ENCODE data around the gene RAB36.
"Not testable (repeated sequence)": the region's sequence is repeated elsewhere in the genome, so short reads cannot be mapped to it uniquely, and the experiment has no call there.

RAB36 gene

GRCh38 chr22:23133922-23134321, 11.4 kb upstream of the RAB36 start:
- DNase-seq (ENCODE audit: low read depth), result no peak
- TF ChIP-seq, protein P1, sequence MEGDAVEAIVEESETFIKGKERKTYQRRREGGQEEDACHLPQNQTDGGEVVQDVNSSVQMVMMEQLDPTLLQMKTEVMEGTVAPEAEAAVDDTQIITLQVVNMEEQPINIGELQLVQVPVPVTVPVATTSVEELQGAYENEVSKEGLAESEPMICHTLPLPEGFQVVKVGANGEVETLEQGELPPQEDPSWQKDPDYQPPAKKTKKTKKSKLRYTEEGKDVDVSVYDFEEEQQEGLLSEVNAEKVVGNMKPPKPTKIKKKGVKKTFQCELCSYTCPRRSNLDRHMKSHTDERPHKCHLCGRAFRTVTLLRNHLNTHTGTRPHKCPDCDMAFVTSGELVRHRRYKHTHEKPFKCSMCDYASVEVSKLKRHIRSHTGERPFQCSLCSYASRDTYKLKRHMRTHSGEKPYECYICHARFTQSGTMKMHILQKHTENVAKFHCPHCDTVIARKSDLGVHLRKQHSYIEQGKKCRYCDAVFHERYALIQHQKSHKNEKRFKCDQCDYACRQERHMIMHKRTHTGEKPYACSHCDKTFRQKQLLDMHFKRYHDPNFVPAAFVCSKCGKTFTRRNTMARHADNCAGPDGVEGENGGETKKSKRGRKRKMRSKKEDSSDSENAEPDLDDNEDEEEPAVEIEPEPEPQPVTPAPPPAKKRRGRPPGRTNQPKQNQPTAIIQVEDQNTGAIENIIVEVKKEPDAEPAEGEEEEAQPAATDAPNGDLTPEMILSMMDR (conservative IDR thresholded peaks at IDR 0.05; ENCODE audit: low read depth, low read length), result no peak
- no peak overlapping the region for H3K4me3 ChIP-seq (ENCODE audit: low read length)

DNA sequence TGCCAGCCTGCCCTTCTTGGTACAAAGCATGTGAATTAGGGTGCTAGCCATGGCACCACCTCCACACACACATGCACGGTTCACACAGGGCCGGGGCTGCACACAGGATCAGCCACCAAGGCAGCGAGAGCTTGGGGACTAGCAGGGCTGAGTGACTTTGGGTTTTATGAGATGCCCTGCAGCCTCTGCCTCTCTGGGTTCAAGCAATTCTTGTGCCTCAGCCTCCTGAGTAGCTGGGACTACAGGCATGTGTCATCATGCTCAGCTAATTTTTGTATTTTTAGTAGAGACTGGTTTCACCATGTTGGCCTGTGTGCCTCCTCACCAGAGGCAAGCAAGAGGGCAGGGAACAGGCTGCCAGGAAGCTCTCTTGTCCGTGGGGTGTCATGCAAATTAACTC, 8.3 kb upstream of the RAB36 start:
- DNase-seq (ENCODE audit: low read depth); H3K4me3 ChIP-seq (ENCODE audit: low read length): not testable (repeated sequence)

- H3K4me3 ChIP-seq (ENCODE audit: low read length), result no peak overlapping the region
- DNase-seq (ENCODE audit: low read depth), result no peak
- TF ChIP-seq, protein P1 (conservative IDR thresholded peaks at IDR 0.05; ENCODE audit: low read depth, low read length), result no peak
Measured at GRCh38 chr22:23137468-23137867, 7.8 kb upstream of the RAB36 start.

DNA sequence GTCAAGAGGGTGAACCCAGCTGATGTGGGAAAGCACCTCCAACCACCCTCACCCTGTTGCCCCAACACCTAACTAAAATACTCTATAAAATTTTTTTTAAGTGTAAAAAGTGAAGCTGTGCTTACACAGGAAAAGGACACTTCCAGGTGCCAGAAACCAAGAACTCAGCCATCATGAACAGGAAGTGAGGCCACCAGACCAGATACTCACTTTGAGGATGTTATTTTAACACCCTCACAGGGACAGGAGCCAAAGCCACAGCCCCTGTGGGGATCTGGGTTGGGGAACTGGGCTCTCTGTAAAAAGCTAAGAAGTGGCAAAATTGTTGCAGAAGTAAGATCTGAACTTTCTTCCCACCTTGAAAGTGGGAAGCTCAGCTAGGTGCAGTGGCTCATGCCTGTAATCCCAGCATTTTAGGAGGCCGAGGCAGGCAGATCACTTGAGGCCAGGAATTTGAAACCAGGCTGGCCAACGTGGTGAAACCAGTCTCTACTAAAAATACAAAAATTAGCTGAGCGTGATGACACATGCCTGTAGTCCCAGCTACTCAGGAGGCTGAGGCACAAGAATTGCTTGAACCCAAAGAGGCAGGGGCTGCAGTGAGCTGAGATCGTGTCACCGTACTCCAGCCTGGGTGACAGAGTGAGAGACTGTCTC, 7.2 kb upstream of the RAB36 start:
- DNase-seq (ENCODE audit: low read depth), result no peak
- TF ChIP-seq, protein P1 (conservative IDR thresholded peaks at IDR 0.05; ENCODE audit: low read depth, low read length), result no peak
- H3K4me3 ChIP-seq (ENCODE audit: low read length), result no peak overlapping the region

- no peak for DNase-seq (ENCODE audit: low read depth)
- no peak overlapping the region for H3K4me3 ChIP-seq (ENCODE audit: low read length)
- TF ChIP-seq, protein P1 (conservative IDR thresholded peaks at IDR 0.05; ENCODE audit: low read depth, low read length), result no peak
Measured at GRCh38 chr22:23138584-23139435, 6.5 kb upstream of the RAB36 start.

- no peak overlapping the region for H3K4me3 ChIP-seq (ENCODE audit: low read length)
- TF ChIP-seq, protein P1 (conservative IDR thresholded peaks at IDR 0.05; ENCODE audit: low read depth, low read length), result no peak
- no peak for DNase-seq (ENCODE audit: low read depth)
Measured at GRCh38 chr22:23140385-23140784, 4.9 kb upstream of the RAB36 start.

GRCh38 chr22:23142546-23143105, 2.7 kb upstream of the RAB36 start:
- TF ChIP-seq, protein P1 (conservative IDR thresholded peaks at IDR 0.05; ENCODE audit: low read depth, low read length), result no peak
- no peak overlapping the region for H3K4me3 ChIP-seq (ENCODE audit: low read length)
- DNase-seq (ENCODE audit: low read depth), result no peak
